GM12891 (cell line): Measurements from ENCODE around the gene ELAC1.

Experiments used
- POLR2A ChIP-seq: IDR thresholded peaks from 2 replicates; pipeline ENCODE4 v1.6.1; 2011; ENCODE audit warnings: low read depth, low read length, control low read depth
- POU2F2 ChIP-seq: IDR thresholded peaks from 2 replicates; pipeline ENCODE4 v1.6.1; 2011; ENCODE audit warnings: low read depth, mild to moderate bottlenecking, control low read depth, low read length, moderate library complexity

GRCh38 chr18:50992351-50992762, 24.5 kb downstream of the ELAC1 start:
- TF ChIP-seq POLR2A, result no peak
- no peak for TF ChIP-seq POU2F2
